K562 (cell line): Measurements from ENCODE around the gene SH2B2. TPM values are rescaled to one million over a fixed set of nuclear protein-coding genes. Genes with fewer than 3 reads are reported as not detected.

ENCODE experiments used
- ATAC-seq: fragments of 200-7000 bp; cut with Tn5 transposase; 3 replicates; pipeline ENCODE4 v1.9.1; 2020; ENCODE audit warnings: moderate library complexity
- BruUV-seq: library from RNA; stranded (reverse); fragments of 400-500 nt; replicated peaks from 2 replicates; lab custom pipeline; 2021; lab: Mats Ljungman, UMichigan
- CTCF ChIA-PET: fragments of 300-600 bp; formaldehyde crosslinking; extraction: SDS; loops from one replicate; lab custom pipeline; 2021; ENCODE audit warnings: low intra/inter-chr PET ratio; lab: Yijun Ruan, JAX
- POLR2A ChIA-PET: fragments of 300-600, 350-650 bp; sonication (Branson Sonifier 250); formaldehyde crosslinking; extraction: SDS; loops from one replicate; lab custom pipeline; 2021; ENCODE audit warnings: antibody characterized with exemption, inconsistent platforms; lab: Yijun Ruan, JAX
- DNase-seq, 4 experiments: peaks; one replicate each; pipeline versions ENCODE4 v3.0.0 to v3.0.0-alpha.2; 2011 to 2018; ENCODE audit warnings: low spot score in 3 of 4, mixed read lengths in 3 of 4; ENCODE audit errors: extremely low read depth in 1 of 4
- FAIRE-seq: peaks from 2 replicates; lab custom pipeline; 2011; peaks lifted over from hg19 to GRCh38; lab: Jason Lieb, UNC
- H2AFZ ChIP-seq: 2 replicates; pipeline ENCODE4 v1.6.0; 2011; ENCODE audit warnings: low read depth, low read length, control low read depth, inconsistent platforms
- H3K27ac ChIP-seq: fragments of 200-600 bp; 3 replicates; pipeline ENCODE4 v1.8.0; 2011; ENCODE audit warnings: low read depth, mild to moderate bottlenecking, control low read depth, inconsistent platforms, low read length, moderate library complexity, mixed read lengths; ENCODE audit errors: extremely low read depth
- H3K27me3 ChIP-seq, 2 experiments: fragments of 300-600 bp in 1 of 2; 2 replicates in 1 of 2; 3 replicates in 1 of 2; pipeline versions ENCODE4 v1.6.0 to v1.8.0; 2011; ENCODE audit warnings: inconsistent platforms in 2 of 2, low read length in 2 of 2, mild to moderate bottlenecking in 1 of 2, mixed read lengths in 1 of 2, moderate library complexity in 1 of 2; ENCODE audit not compliant: control insufficient read depth in 2 of 2, insufficient read depth in 2 of 2
- H3K36me3 ChIP-seq: fragments of 300-600 bp; 3 replicates; pipeline ENCODE4 v1.8.0; 2011; ENCODE audit warnings: mild to moderate bottlenecking, low read length, inconsistent platforms; ENCODE audit not compliant: control insufficient read depth, insufficient read depth
- H3K4me1 ChIP-seq, 2 experiments: fragments of 200-600 bp in 1 of 2; replicated peaks in 1 of 2; 2 replicates in 1 of 2; 3 replicates in 1 of 2; pipeline versions ENCODE4 v1.5.1 to v1.8.0; 2011; ENCODE audit warnings: inconsistent platforms in 2 of 2, low read length in 2 of 2, mild to moderate bottlenecking in 1 of 2, mixed read lengths in 1 of 2, moderate library complexity in 1 of 2; ENCODE audit not compliant: control insufficient read depth in 2 of 2, insufficient read depth in 2 of 2
- H3K4me2 ChIP-seq: 2 replicates; pipeline ENCODE4 v1.6.1; 2011; ENCODE audit warnings: low read length, control low read depth, inconsistent platforms, mixed read lengths; ENCODE audit not compliant: insufficient read depth
- H3K4me3 ChIP-seq: fragments of 200-600 bp; sonication (generic), shearing (Covaris generic); 2 replicates; pipeline ENCODE4 v1.5.1; 2016; ENCODE audit warnings: control low read depth, inconsistent platforms
- H3K79me2 ChIP-seq: fragments of 200-600 bp; 3 replicates; pipeline ENCODE4 v1.8.0; 2011; ENCODE audit warnings: low read length, inconsistent platforms; ENCODE audit not compliant: control insufficient read depth, insufficient read depth
- H3K9ac ChIP-seq, 2 experiments: 2 replicates each; pipeline versions ENCODE4 v1.6.0 to v1.6.1; 2011; ENCODE audit warnings: low read depth in 2 of 2, low read length in 2 of 2, control low read depth in 1 of 2, inconsistent platforms in 1 of 2, mild to moderate bottlenecking in 1 of 2, mixed read lengths in 1 of 2; ENCODE audit not compliant: insufficient read depth in 1 of 2
- H3K9me1 ChIP-seq: one replicate; pipeline ENCODE4 v1.6.0; 2011; ENCODE audit warnings: inconsistent platforms, mild to moderate bottlenecking, low read length, moderate library complexity; ENCODE audit not compliant: control insufficient read depth, insufficient read depth
- H3K9me3 ChIP-seq: replicated peaks from 2 replicates; pipeline ENCODE4 v1.5.1; 2011; ENCODE audit warnings: low read depth, low read length, inconsistent platforms; ENCODE audit not compliant: control insufficient read depth, insufficient read depth
- H4K20me1 ChIP-seq: replicated peaks from 2 replicates; pipeline ENCODE4 v1.6.1; 2011; ENCODE audit warnings: low read length, inconsistent platforms, mixed read lengths; ENCODE audit not compliant: control insufficient read depth, insufficient read depth
- CREBBP ChIP-seq: IDR thresholded peaks from one replicate; pipeline ENCODE4 v1.6.1; 2012; ENCODE audit warnings: low read depth, mild to moderate bottlenecking, control low read depth, inconsistent platforms, low read length
- DPF2 ChIP-seq: fragments of 450-650 bp; IDR thresholded peaks from 2 replicates; pipeline ENCODE4 v1.6.1; 2016
- FOS ChIP-seq: IDR thresholded peaks from 3 replicates; pipeline ENCODE4 v1.6.1; 2011; ENCODE audit not compliant: insufficient read length; ENCODE audit errors: extremely low read depth
- FOXP4 ChIP-seq: sonication (generic); formaldehyde crosslinking; IDR thresholded peaks from 2 replicates; pipeline ENCODE4 v1.8.0; 2022; ENCODE audit warnings: mild to moderate bottlenecking, missing genetic modification reagents, borderline replicate concordance
- HIVEP1 ChIP-seq: fragments of 250-450 bp; sonication (Bioruptor Pico); IDR thresholded peaks from 2 replicates; pipeline ENCODE4 v1.4.0; 2020; ENCODE audit warnings: mild to moderate bottlenecking
- KDM1A ChIP-seq, 2 experiments: fragments of 450-650 bp; IDR thresholded peaks; 2 replicates each; pipeline ENCODE4 v1.6.1; 2016; ENCODE audit warnings: mild to moderate bottlenecking in 2 of 2
- MED1 ChIP-seq: sonication (generic); formaldehyde crosslinking; IDR thresholded peaks from 2 replicates; pipeline ENCODE4 v1.8.1; 2023; ENCODE audit warnings: missing genetic modification reagents, borderline replicate concordance
- PCBP1 ChIP-seq: fragments of 200-400 bp; formaldehyde crosslinking; IDR thresholded peaks from 2 replicates; pipeline ENCODE4 v1.6.1; 2018; ENCODE audit warnings: mild to moderate bottlenecking, low read depth, low read length; ENCODE audit not compliant: poor library complexity, severe bottlenecking
- RBM22 ChIP-seq: fragments of 200-400 bp; formaldehyde crosslinking; IDR thresholded peaks from 2 replicates; pipeline ENCODE4 v1.6.1; 2018; ENCODE audit warnings: low read length, low read depth; ENCODE audit not compliant: poor library complexity, severe bottlenecking
- RBM25 ChIP-seq: fragments of 200-400 bp; formaldehyde crosslinking; IDR thresholded peaks from 2 replicates; pipeline ENCODE4 v1.6.1; 2018; ENCODE audit warnings: low read length, low read depth, moderate library complexity; ENCODE audit not compliant: severe bottlenecking
- RCOR1 ChIP-seq, 2 experiments: IDR thresholded peaks; 2 replicates each; pipeline ENCODE4 v1.6.1; 2012; ENCODE audit warnings: low read depth in 2 of 2, low read length in 2 of 2, borderline replicate concordance in 1 of 2, improper control_type of control experiment in 1 of 2
- SAP30 ChIP-seq: fragments of 200-600 bp; sonication (generic); IDR thresholded peaks from 2 replicates; pipeline ENCODE4 v1.6.1; 2012; ENCODE audit warnings: borderline replicate concordance, low read depth, mild to moderate bottlenecking, moderate library complexity, low read length, control low read depth, inconsistent platforms; ENCODE audit not compliant: insufficient read depth, poor library complexity, severe bottlenecking
- SMARCC2 ChIP-seq: fragments of 450-650 bp; IDR thresholded peaks from 2 replicates; pipeline ENCODE4 v1.6.1; 2017; ENCODE audit warnings: antibody characterized with exemption, moderate library complexity, mild to moderate bottlenecking, low read depth
- SOX6 ChIP-seq: fragments of 450-650 bp; IDR thresholded peaks from 2 replicates; pipeline ENCODE4 v1.6.1; 2014; ENCODE audit warnings: mild to moderate bottlenecking
- SPI1 ChIP-seq: IDR thresholded peaks from 2 replicates; pipeline ENCODE4 v1.6.1; 2011; ENCODE audit warnings: low read depth, low read length, control low read depth, borderline replicate concordance
- SRSF3 ChIP-seq: fragments of 200-400 bp; formaldehyde crosslinking; IDR thresholded peaks from 2 replicates; pipeline ENCODE4 v1.6.1; 2016; ENCODE audit warnings: mild to moderate bottlenecking, low read length, moderate library complexity; ENCODE audit not compliant: insufficient read depth
- SRSF9 ChIP-seq: fragments of 200-400 bp; formaldehyde crosslinking; IDR thresholded peaks from 2 replicates; pipeline ENCODE4 v1.6.1; 2017; ENCODE audit warnings: low read depth, low read length, borderline replicate concordance
- TAF7 ChIP-seq: fragments of 450-650 bp; IDR thresholded peaks from 2 replicates; pipeline ENCODE4 v1.6.1; 2016; ENCODE audit warnings: missing genetic modification characterization, missing compliant biosample characterization
- U2AF2 ChIP-seq: fragments of 200-400 bp; formaldehyde crosslinking; optimal IDR thresholded peaks from 2 replicates; pipeline ENCODE3; 2017; ENCODE audit warnings: low read depth, mild to moderate bottlenecking, low read length
- ZFP36 ChIP-seq: fragments of 150-350 bp; IDR thresholded peaks from 2 replicates; pipeline ENCODE4 v1.6.1; 2018; ENCODE audit warnings: low read length, low read depth; ENCODE audit not compliant: partially characterized antibody
- ZNF143 ChIP-seq: sonication (generic); formaldehyde crosslinking; IDR thresholded peaks from 2 replicates; pipeline ENCODE4 v1.9.0; 2022; ENCODE audit warnings: mild to moderate bottlenecking, missing genetic modification reagents
- ZNF165 ChIP-seq: fragments of 250-450 bp; sonication (Bioruptor Pico); IDR thresholded peaks from 2 replicates; pipeline ENCODE4 v1.4.0; 2020; ENCODE audit warnings: borderline replicate concordance
- ZNF253 ChIP-seq: fragments of 250-450 bp; sonication (Bioruptor Pico); conservative IDR thresholded peaks from 2 replicates; pipeline ENCODE4 v1.6.1; 2021; ENCODE audit warnings: mild to moderate bottlenecking
- ZNF384 ChIP-seq: IDR thresholded peaks from 2 replicates; pipeline ENCODE4 v1.6.1; 2012; ENCODE audit warnings: low read depth, low read length, improper control_type of control experiment
- WGBS: fragments of 100-300 bp; shearing (Covaris generic); methylation state at CpG from one replicate; pipeline ENCODE4 v1.1.6; 2016; ENCODE audit warnings: low coverage, mixed read lengths; ENCODE audit not compliant: insufficient coverage; ENCODE audit errors: missing lambda C conversion rate; 5-methylcytosine and 5-hydroxymethylcytosine counted together
- in situ Hi-C: fragments of 300-500 bp; cut with MboI; formaldehyde crosslinking; loops from 4 replicates; pipeline ENCODE4 v1.15.0; 2018; ENCODE audit warnings: inconsistent platforms, mixed read lengths
- intact Hi-C: fragments of 100-400 bp; cut with micrococcal nuclease; formaldehyde crosslinking; loops from 2 replicates; pipeline ENCODE4 v1.14.2; 2022
- polyA plus RNA-seq, 8 experiments: library from polyadenylated mRNA; depleted of rRNA in 4 of 8; stranded (reverse) in 5 of 8; unstranded in 3 of 8; fragments of >200 nt; fragmentation: Nextera tagmentation in 2 of 8; fragmentation: Illumina TruSeq in 1 of 8; extraction: Ambion mirVana in 2 of 8; extraction: Trizol in 1 of 8; gene quantifications; 2 replicates each; pipeline versions ENCODE4 v1.2.1 to v1.2.3, GENCODE V29; 2011 to 2014; ENCODE audit warnings: inconsistent platforms in 1 of 8, missing spikeins in 1 of 8
- total RNA-seq, 7 experiments: library from RNA; depleted of rRNA in 6 of 7; stranded (reverse); fragments of >200 nt in 6 of 7; fragmentation: Illumina TruSeq in 2 of 7; extraction: Trizol in 2 of 7; gene quantifications; 2 replicates each; pipeline versions ENCODE4 v1.2.1 to v1.2.3, GENCODE V29; 2011 to 2021; ENCODE audit warnings: low replicate concordance in 1 of 7

SH2B2 gene
- total and polyA plus RNA-seq, 9 of the 15 experiments (the other 6 are each of a cell fraction or from before 2014, with no cell fraction given): 0.03 to 0.89 (median 0.07) TPM; not detected in 4

- no peaks in the 10 kb centered on the region for H3K9me1 ChIP-seq
- POLR2A ChIA-PET: interaction anchor here (0.6 to 1.5 kb wide), 2 partner anchors 9 to 712 kb away, joined by 3 to 7 read pairs; no protein-coding TSS in a partner anchor
- intact Hi-C loops (no loop called here), in situ Hi-C loops (loop anchor here (25.0 kb wide), 1 partner anchor 352 kb away; the partner anchor contains the start of genes POLR2J2 and SPDYE2B)
- H3K4me3 ChIP-seq: no peak overlapping the region
- no peak overlapping the region for H2AFZ ChIP-seq
- H3K9ac ChIP-seq: peak overlapping the region in 1 of 2 experiments; percentile 4; a peak in 1 of 4 replicates
- DNase-seq (no peak), FAIRE-seq (no peak), ATAC-seq (no peak)
- H3K4me1 ChIP-seq: peaks cover 0 to 18% of the 10 kb centered on the region in 2 experiments; a peak in 2 of 5 replicates
- H3K36me3 ChIP-seq: no peaks in the 10 kb centered on the region
- no peaks in the 10 kb centered on the region for H3K79me2 ChIP-seq
- peaks cover 26 to 66% of the 10 kb centered on the region in 2 experiments; a peak in 4 of 5 replicates for H3K27me3 ChIP-seq
- no peak overlapping the region for H3K27ac ChIP-seq
- CTCF ChIA-PET: no interaction called here
- no peaks in the 10 kb centered on the region; the same call in 1 of the 2 replicates for H4K20me1 ChIP-seq
- H3K4me2 ChIP-seq: no peak overlapping the region
- no TSS peak for BruUV-seq
- no peaks in the 10 kb centered on the region for H3K9me3 ChIP-seq
- 2% methylated on average over 9 of the region's 9 CpGs for WGBS
- TF ChIP-seq ZNF165 (CRISPR knock-in tag): no peak
- no peak for TF ChIP-seq TAF7
- TF ChIP-seq RBM25: peak; percentile 83
- TF ChIP-seq DPF2: no peak
- peak; percentile 83 for TF ChIP-seq ZFP36
- no peak for TF ChIP-seq PCBP1
- no peak for TF ChIP-seq SRSF9
- no peak for TF ChIP-seq MED1
- no peak for TF ChIP-seq SMARCC2
- TF ChIP-seq ZNF253 (CRISPR knock-in tag): no peak
- TF ChIP-seq ZNF143 (CRISPR knock-in tag): no peak
- no peak for TF ChIP-seq RBM22
- no peak for TF ChIP-seq FOXP4 (CRISPR knock-in tag)
- no peak for TF ChIP-seq SRSF3
- TF ChIP-seq ZNF384: no peak
- no peak for TF ChIP-seq FOS
- peak; percentile 42 to 70; a peak in 3 of 4 replicates for TF ChIP-seq KDM1A (IDR thresholded peaks at IDR 0.05)
- TF ChIP-seq SOX6: no peak
- no peak for TF ChIP-seq HIVEP1 (CRISPR knock-in tag)
- TF ChIP-seq CREBBP: no peak
- 0 out of 4 replicates have a peak, but pooled peaks of 1 of the 2 experiments have one; percentile 28 for TF ChIP-seq RCOR1 (IDR thresholded peaks at IDR 0.05; ENCODE audit: borderline replicate concordance in 1 of 2, low read depth in 2 of 2, low read length in 2 of 2)
- TF ChIP-seq SAP30: no peak
- no peak for TF ChIP-seq U2AF2
- no peak for TF ChIP-seq SPI1
Observed at GRCh38 chr7:102310414-102310815, 23.7 kb downstream of the SH2B2 start.
